Suprapubic skin (tissue), 3 donors: ENCODE measurements around the gene PCARE.

ENCODE experiments used
- POLR2A ChIP-seq, 2 donors: fragments of 450-650 bp; IDR thresholded peaks; one replicate each; pipeline ENCODE4 v1.6.1; 2017; ENCODE audit warnings: antibody characterized with exemption in 2 of 2, mild to moderate bottlenecking in 2 of 2, moderate library complexity in 2 of 2
- TF ChIP-seq, protein P1 (sequence below), 2 donors: fragments of 200-600 bp in 1 of 2; fragments of 450-650 bp in 1 of 2; sonication (generic) in 1 of 2; IDR thresholded peaks; one replicate each; pipeline ENCODE4 v1.5.1; 2016 to 2019; ENCODE audit warnings: antibody characterized with exemption in 2 of 2, mild to moderate bottlenecking in 1 of 2, moderate library complexity in 1 of 2

DNA sequence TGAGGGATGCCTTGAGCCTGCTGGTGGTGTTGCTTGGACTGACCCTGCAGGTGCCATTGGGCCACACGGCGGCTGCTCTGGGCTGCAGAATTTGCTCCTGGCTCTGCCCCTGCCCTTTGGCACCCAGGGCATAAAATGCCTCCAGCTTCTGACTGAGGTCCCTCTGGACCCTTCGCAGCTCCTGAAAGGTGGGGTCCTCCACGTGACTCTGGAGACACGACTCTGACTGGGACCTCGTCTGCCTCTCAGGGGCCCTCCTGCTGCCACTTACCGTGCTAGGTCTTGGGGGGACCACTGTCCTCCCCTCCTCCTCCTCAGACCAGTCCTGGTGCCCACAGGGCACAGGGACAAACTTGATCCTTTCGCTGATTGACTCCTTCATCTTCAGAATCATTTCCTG, 2.1 kb downstream of the PCARE start:
- TF ChIP-seq POLR2A (IDR thresholded peaks at IDR 0.05), result no peak
- TF ChIP-seq, protein P1, sequence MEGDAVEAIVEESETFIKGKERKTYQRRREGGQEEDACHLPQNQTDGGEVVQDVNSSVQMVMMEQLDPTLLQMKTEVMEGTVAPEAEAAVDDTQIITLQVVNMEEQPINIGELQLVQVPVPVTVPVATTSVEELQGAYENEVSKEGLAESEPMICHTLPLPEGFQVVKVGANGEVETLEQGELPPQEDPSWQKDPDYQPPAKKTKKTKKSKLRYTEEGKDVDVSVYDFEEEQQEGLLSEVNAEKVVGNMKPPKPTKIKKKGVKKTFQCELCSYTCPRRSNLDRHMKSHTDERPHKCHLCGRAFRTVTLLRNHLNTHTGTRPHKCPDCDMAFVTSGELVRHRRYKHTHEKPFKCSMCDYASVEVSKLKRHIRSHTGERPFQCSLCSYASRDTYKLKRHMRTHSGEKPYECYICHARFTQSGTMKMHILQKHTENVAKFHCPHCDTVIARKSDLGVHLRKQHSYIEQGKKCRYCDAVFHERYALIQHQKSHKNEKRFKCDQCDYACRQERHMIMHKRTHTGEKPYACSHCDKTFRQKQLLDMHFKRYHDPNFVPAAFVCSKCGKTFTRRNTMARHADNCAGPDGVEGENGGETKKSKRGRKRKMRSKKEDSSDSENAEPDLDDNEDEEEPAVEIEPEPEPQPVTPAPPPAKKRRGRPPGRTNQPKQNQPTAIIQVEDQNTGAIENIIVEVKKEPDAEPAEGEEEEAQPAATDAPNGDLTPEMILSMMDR (IDR thresholded peaks at IDR 0.05), result no peak
